Hematopoietic multipotent progenitor cell treated with erythropoietin and hydrocortisone succinate and interleukin-3 and kit ligand, for 15 days (in vitro differentiated cells): ENCODE results near the gene TRAF2.

ENCODE experiments used
- DNase-seq: peaks from one replicate; pipeline ENCODE4 v3.0.0-alpha.2; 2015; ENCODE audit warnings: low spot score

The TRAF2 gene

GRCh38 chr9:136962163-136962562 lies 75.8 kb downstream of the TRAF2 start:
- DNase-seq = no peak

GRCh38 chr9:136962701-136963248 lies 76.5 kb downstream of the TRAF2 start:
- no peak for DNase-seq

GRCh38 chr9:136963341-136963740 lies 77.0 kb downstream of the TRAF2 start:
- DNase-seq = no peak

- DNase-seq = no peak
These were observed 77.4 kb downstream of the TRAF2 start for GRCh38 chr9:136963751-136964150.

GRCh38 chr9:136964171-136964689 lies 77.9 kb downstream of the TRAF2 start:
- peak; percentile 15 for DNase-seq

- DNase-seq = no peak
These were observed 78.6 kb downstream of the TRAF2 start for GRCh38 chr9:136964833-136965422.

GRCh38 chr9:136965771-136966484 lies 79.6 kb downstream of the TRAF2 start:
- DNase-seq = no peak

- no peak for DNase-seq
These were observed 82.2 kb downstream of the TRAF2 start for GRCh38 chr9:136968333-136969127.

GRCh38 chr9:136969150-136969549 lies 82.8 kb downstream of the TRAF2 start:
- no peak for DNase-seq

GRCh38 chr9:136969774-136970173 lies 83.5 kb downstream of the TRAF2 start:
- no peak for DNase-seq

GRCh38 chr9:136970361-136970760 lies 84.0 kb downstream of the TRAF2 start:
- no peak for DNase-seq

- no peak for DNase-seq
These were observed 85.4 kb downstream of the TRAF2 start for GRCh38 chr9:136971746-136972145.

- DNase-seq = no peak
These were observed 86.0 kb downstream of the TRAF2 start for GRCh38 chr9:136972335-136972734.

- DNase-seq = no peak
These were observed 86.4 kb downstream of the TRAF2 start for GRCh38 chr9:136972743-136973142.

GRCh38 chr9:136973618-136974617 lies 87.6 kb downstream of the TRAF2 start:
- no peak for DNase-seq

GRCh38 chr9:136974817-136975535 lies 88.7 kb downstream of the TRAF2 start:
- no peak for DNase-seq

GRCh38 chr9:136975644-136976043 lies 89.3 kb downstream of the TRAF2 start:
- DNase-seq = peak; percentile 14
